T-cell (primary cell): Measurements from ENCODE around the gene UROC1. TPM values are rescaled to one million over a fixed set of nuclear protein-coding genes. Genes with fewer than 3 reads are reported as not detected.

Experiments
- total RNA-seq, 35 experiments: library from RNA in 6 of 35; stranded (reverse) in 6 of 35; fragments of 120-200 nt in 1 of 35; gene quantifications; one replicate each; pipeline versions ENCODE4 v1.2.1 to v1.2.4 and lab custom pipeline; 2013 to 2026

The UROC1 gene
- total RNA-seq, 5 donors from 2014 or later (not counting 1 experiment from before 2014, with no cell fraction given): 0.09 TPM; not detected in 4

Other genes starting within 250 kb of the UROC1 start
- gene KLF15, start 160.4 kb downstream of the UROC1 start, total RNA-seq: under 1 TPM; 0.26 to 0.75 (median 0.35) TPM
- gene CFAP100, start 122.9 kb downstream of the UROC1 start, total RNA-seq: not detected
- 10 to 100 TPM; 57.6 to 68.7 (median 61.8) TPM for gene ZXDC, start 41.9 kb downstream of the UROC1 start, total RNA-seq
- gene CHST13, start 6.4 kb upstream of the UROC1 start, total RNA-seq: under 1 TPM in 1 of 5 donors, not detected in 4; 0.20 TPM
- not detected for gene C3orf22, start 41.2 kb upstream of the UROC1 start, total RNA-seq
- gene TXNRD3, start 137.4 kb upstream of the UROC1 start, total RNA-seq: 1 to 10 TPM; 2.0 to 4.8 (median 4.0) TPM
- gene CHCHD6, start 186.5 kb upstream of the UROC1 start, total RNA-seq: 10 to 100 TPM in 2 of 5 donors, 1 to 10 TPM in 3; 8.8 to 12.3 (median 9.7) TPM